GM15510 (cell line): Measurements from ENCODE around the gene OAF.

Experiments
- POLR2A ChIP-seq: IDR thresholded peaks from 3 replicates; pipeline ENCODE4 v1.6.1; 2011; ENCODE audit warnings: borderline replicate concordance; ENCODE audit not compliant: insufficient read length; ENCODE audit errors: extremely low read depth

The OAF gene

DNA sequence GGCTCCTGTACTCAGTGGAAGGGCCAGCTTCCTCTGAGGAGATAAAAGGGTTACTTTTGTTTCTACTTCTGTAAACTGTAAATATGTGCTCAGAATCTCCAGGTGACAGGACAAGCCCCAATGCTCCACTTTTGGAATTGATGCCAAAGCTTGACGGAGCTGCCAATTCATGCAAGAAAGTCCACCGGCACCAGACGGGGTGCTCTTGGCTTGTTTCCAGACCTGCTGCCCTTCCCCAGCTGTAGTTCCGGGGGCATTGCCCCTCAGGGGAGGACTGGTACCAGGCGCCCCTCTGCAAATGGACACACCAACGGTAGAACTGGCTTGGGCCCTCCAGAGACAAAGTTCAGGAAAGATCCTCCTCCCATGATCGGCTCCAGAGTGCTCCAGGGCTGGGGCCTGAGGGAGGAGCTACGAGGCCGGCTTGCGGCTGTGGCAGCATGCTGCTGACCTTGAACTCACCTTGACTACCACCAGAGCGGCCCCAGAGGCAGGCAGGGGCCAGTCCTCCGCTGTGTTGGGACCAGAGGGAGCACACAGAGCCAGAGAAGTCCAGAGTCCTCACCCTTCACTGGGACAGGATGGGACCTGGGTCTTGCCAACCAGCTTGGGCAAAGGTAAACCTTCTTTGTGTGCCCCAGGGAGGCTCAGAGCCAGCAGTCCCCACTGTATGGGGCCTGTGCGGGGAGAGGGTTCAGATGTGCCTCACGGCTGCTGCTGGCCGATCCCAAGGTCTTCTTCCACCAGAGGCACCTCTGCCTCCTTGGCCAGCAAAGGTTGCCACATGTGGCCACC is 17.8 kb upstream of the OAF start:
- no peak for TF ChIP-seq POLR2A

DNA sequence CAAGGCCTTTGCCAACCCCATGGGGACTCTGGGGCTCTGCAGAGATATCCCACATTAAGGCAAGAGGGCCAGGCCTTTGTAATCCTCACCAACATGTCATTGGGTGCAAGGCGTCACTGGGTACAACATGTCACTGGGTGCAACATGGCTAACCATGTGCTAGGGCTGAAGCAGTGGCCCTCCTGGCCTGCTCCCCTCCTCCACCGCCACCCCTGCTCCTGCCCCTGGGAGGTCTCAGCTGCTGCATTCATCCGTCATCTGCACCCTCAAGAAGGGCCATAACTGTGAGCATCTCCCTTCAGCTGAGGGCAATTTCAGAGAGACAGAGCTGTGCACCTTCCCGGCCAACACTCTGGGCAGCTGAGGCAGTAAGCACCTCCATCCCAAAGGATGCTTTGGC is 16.7 kb upstream of the OAF start:
- TF ChIP-seq POLR2A = no peak

DNA sequence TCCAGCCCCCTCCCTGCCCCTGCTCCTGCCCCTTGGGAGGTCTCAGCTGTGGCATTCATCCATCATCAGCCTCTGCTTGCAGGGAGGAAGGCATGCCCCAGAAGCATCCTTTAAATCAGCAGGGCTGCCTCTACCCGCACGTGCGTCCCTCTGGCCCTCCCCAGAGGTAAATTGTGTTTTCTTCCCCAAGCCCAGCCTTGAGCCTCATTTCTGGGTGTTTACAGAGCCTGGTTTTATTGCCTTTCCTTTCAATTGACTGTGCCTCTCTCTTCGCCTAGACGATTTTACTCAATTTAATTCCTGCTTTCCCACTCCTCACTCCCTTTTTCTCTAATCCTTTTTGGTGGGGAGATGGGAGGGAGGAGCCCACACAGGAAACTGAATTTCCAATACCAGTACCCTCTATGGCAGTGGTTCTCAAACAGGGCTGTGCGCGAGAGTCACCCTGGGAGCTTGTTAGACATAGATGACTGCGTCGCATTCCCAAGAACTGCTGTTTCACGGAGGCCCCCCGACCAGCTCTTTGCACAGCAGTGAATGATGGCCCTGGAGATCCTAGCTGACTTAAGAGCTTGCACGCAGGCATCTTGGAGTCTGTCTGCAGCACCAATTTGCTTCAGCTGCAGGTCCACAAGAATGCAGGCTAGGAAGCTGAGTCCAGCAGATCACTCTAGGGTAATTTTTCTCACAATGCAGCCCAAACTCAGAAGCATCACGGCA is 15.1 kb upstream of the OAF start:
- TF ChIP-seq POLR2A = no peak

DNA sequence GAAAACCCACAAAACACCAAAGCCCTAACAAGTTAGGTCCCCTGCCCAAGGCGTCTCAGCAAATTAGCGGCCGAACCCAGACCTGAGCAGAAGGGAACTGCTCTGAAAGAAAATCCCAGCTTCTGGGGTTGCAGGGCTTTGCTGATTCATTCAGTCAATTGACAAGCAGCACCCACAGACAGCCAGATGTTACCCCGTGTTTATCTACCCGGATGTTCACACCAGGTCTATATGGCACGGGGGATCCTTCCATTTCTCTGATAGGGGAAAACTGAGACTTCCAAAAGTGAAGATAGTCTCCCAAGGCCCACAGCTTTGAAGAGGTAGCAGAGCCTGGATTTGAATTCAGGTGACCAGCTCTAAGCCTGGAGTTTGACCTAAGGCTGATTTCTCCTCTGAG is 14.0 kb upstream of the OAF start:
- no peak for TF ChIP-seq POLR2A

DNA sequence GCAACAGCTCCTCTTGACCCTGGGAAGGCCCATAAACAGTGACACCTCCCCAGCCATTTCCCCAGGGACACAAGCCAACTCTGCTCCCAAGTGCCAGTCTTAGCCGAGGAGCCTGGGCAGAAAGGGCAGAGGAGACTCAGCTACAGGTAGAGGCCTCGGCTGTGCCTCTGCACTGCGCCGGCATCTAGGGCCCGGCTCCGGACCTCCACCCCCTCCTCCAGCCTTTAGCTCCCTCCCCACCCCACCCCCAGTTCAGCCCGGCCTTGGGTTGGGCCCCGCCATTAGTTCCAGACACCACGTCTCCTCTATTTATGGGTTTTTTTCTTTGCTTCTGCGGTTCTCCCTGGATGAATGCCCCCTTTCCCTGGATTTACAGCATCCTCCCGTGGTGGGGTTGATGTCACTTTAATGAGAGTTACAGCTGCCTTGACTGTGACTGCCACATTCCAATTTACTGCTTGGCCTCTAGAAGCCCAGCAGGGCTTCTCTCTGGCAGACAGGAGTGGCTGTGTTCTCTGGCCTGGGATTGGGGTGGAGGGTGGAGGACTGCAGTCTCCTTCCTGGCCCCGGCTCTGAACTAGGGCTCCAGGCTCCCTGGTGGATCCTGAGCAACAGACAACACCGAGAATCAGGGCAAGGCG is 13.5 kb upstream of the OAF start:
- no peak for TF ChIP-seq POLR2A

DNA sequence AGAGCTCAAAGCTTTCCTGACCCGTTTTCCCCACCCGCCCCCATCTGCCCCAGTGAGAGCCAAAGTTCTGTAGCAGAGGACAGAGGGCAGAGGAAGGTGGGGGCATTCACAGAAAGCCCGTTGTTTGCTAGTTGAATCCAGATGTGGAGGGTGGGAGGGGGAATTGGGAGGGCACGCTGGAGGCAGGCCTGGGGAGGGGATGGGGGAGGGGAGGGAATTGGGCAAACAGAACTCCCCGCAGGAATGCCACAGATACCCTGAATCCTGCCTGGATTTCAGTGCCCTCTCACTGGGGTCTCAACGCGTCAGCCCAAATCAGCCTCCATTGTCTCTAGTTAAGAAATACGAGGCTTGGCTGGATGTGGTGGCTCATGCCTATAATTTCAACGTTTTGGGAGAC is 12.9 kb upstream of the OAF start:
- no peak for TF ChIP-seq POLR2A

DNA sequence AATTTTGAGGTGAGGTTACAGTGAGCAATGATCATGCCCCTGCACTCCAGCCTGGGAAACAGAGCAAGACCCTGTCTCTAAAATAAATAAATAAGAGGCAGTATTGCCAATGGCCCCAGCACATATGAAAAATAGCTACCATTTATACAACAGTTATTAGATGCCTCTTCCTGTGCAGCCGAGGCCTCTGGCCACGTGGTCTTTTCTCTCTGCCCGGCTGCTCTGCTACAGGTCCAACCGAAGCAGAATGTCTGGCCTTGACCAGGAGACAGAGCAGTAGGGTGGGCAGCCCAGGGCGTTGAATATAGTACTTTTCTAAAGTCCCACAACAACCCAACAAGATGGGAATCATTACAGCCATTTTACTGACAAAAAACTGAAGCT is 12.4 kb upstream of the OAF start:
- no peak for TF ChIP-seq POLR2A

DNA sequence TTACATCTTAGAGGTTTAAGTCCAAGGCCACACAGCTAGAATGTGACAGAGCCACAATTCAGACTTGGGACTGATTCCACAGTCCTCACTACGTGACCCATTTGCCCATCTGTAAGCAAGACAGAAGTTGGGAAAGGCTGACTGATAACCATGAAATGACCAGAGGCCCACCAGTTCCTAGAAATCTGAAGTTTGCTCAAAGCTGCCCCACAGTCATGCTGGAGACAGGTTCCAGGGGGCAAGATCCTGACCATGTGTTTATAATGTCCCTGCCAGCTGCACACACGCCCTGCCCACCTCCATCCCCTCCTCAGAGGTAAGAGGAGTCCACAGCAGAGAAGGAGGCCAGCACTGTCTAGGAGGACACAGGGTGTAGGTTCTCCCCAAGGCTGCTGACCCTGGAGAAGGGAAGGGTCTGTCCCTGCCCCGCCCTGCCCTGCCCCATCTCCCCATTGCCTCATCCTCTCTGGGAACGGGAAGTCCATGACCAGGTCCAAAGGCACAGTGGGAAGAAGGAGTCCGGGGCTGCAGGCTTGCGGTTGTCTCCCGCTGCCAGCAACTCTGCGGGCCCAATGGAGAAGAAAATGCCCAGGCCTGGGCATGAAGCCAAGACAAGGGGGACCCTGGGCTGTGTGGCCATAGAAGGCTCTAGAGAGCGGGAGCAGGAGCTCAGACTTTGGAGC is 11.9 kb upstream of the OAF start:
- no peak for TF ChIP-seq POLR2A

DNA sequence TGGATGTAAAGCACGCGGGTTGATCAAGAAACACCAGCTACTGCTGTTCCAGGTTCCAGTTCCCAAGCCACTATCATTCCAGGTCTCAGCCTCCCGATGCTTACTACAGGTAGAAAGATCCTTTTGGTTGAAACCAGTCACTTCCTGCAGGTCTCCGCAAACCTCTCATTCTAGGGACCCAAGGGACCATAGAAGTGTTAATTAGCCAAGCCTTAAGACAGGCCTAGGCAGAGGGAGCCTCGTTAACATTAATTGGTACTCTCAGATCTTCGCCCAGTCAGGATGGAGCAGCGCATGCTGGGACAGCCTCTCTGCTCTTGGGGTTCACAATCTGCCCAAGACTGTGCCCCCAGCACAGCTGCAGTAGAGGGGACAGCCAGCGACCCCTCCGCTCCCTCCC is 11.2 kb upstream of the OAF start:
- no peak for TF ChIP-seq POLR2A

DNA sequence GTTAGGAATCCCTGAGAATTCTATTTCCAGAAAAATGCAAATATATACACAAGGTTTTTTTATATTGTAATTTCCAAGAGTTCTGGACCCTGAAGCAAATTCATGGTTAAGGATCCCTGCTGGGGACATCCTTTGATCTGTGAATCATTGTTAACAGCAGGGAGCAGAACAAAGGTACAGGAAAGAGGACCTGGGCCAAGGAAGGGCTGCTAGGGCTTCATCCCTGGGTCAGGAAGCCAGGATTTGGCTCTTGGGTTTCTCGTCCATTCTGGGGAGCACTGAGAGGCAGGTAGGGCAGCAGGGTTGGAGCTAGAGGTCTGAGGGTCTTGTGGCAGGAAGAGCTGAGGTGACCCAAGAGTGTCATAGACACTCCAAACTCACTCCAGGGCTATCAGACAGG is 10.2 kb upstream of the OAF start:
- no peak for TF ChIP-seq POLR2A

DNA sequence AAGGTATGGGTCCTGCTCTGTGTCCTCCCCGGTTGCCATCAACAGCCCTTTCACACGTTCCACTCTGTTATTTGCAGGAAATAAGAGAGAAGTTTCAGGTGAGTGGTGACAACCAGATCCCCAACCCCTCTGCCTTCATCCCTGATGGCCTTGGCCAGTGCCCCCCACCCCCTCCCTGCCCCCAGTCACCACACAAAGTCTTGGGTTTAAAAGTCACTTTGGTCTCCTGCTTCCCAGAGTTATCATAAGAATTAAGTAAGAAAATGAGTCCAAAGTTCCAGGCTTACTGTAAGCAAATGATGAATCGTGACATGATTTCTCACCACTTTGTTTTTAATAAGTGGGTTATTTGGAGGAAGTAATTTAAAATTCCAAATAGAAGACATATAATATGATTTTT is 9.2 kb upstream of the OAF start:
- TF ChIP-seq POLR2A = no peak

DNA sequence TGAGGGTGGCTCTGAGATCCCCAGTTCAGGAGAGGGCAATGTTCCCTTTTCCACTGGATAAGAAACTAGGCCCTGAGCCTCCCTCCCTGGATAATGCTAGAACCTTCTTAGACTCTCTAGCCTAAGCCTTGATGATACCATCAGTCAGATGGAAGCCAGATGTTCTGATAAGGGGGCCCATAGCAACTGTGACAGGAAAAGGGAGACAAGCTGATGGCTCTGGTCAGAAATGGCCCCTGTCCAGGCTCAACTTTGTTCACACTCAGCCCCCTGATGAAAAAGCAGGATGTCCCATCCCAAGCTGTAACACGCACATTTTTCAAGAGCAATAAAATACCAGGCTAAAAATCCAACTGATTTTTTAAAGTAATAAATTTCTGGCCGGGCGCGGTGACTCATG is 7.2 kb upstream of the OAF start:
- no peak for TF ChIP-seq POLR2A

DNA sequence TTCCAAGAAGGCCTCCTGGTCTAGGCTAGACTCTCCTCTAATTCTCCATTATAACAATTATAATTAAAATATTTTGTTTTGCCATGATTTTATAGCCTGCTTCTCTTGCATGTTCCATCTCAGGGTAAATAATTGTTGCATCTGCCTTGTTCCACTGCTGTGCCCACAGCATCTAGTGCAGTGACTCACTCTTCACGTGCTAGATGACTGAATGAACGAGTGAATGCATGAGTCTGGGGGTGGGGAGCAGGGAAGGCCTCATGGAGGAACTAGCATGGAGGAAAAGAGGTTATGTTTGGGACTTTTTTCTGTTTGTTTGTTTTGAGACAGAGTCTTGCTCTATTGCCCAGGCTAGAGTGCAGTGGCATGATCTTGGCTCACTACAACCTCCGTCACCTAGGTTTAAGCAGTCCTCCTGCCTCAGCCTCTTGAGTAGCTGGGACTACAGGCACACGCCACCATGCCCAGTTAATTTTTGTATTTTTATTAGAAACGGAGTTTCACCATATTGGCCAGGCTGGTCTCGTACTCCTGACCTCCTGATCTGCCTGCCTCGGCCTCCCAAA is 5.2 kb upstream of the OAF start:
- TF ChIP-seq POLR2A = no peak

DNA sequence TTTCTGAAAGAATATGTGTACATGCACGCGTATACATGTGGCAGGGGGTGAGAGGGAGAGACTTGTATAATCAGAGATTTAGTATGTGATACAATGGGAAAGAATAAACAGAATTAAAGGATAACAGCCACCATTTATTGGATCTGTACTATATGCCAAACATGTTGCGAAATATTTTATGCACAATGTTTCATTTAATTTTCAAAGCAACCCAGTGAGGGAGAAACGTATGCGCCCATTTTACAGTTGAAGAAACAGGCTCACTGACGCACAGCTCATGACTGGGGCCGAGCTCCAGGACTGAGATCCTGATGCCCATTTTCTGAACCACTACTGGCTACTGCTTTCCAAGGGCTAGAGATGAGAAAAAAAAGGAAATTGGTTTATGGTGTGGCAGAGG is 3.3 kb upstream of the OAF start:
- TF ChIP-seq POLR2A = no peak

DNA sequence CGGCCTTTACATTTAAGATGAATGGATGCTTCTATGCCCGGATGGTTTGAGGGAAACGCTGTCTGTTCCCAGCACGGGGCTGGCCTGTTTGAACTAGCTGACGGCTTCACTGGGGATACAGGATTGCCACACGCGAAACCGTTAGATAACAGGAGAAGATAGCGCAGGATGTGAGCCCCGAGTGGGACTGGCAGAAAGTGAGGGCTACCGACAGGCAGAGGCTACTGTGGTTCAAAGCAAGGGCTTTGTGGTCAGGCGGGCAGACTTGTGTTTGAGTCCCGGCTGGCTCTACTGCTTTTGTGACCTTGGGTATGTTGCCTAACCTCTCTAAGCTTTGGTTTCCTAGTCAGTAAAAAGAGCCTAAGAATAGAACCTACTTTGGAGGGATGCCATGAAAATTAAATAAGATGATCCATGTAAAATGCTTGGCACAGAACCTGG is 2.8 kb upstream of the OAF start:
- no peak for TF ChIP-seq POLR2A
